ENCODE measurements around the gene ABCC9.

DNA sequence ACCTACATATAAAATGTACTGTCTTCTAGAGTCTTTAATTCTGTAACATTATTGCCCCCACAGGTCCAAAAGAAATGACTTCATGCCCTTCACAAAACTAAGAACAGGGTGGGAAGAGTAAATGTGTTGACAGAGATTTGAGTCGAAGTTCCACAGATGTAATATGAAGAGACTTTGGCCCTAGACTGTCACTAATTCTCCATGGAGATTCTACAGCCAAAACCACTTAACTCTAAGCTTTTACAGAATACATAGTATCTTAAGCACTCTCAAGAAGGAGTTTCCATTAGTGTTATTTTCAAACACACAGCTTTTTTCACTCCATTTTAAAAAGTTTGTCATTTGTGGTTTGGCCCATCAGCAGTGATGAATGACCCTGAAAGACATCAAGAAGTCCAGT lies 56.3 kb downstream of the ABCC9 start:
- TF ChIP-seq POLR2A (IDR thresholded peaks at IDR 0.05): no peak
- TF ChIP-seq, protein P1, sequence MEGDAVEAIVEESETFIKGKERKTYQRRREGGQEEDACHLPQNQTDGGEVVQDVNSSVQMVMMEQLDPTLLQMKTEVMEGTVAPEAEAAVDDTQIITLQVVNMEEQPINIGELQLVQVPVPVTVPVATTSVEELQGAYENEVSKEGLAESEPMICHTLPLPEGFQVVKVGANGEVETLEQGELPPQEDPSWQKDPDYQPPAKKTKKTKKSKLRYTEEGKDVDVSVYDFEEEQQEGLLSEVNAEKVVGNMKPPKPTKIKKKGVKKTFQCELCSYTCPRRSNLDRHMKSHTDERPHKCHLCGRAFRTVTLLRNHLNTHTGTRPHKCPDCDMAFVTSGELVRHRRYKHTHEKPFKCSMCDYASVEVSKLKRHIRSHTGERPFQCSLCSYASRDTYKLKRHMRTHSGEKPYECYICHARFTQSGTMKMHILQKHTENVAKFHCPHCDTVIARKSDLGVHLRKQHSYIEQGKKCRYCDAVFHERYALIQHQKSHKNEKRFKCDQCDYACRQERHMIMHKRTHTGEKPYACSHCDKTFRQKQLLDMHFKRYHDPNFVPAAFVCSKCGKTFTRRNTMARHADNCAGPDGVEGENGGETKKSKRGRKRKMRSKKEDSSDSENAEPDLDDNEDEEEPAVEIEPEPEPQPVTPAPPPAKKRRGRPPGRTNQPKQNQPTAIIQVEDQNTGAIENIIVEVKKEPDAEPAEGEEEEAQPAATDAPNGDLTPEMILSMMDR (IDR thresholded peaks at IDR 0.05): no peak
